DMS 273 treated with DMSO at 0.1 percent for 48 hours (cell line): Measurements from ENCODE around the gene MITF.

Source experiments
- DNase-seq: peaks from one replicate; lab custom pipeline; 2025; lab: John Stamatoyannopoulos, UW

Gene MITF

GRCh38 chr3:69838217-69838616 is 99.0 kb downstream of the MITF start:
- no peak for DNase-seq

- no peak for DNase-seq
Measured at GRCh38 chr3:69838696-69839515, 99.6 kb downstream of the MITF start.

GRCh38 chr3:69842351-69842750 is 103.1 kb downstream of the MITF start:
- DNase-seq: no peak

- no peak for DNase-seq
Measured at GRCh38 chr3:69842789-69843188, 103.5 kb downstream of the MITF start.

GRCh38 chr3:69844706-69845105 is 105.4 kb downstream of the MITF start:
- no peak for DNase-seq

GRCh38 chr3:69847303-69847702 is 108.0 kb downstream of the MITF start:
- no peak for DNase-seq

- no peak for DNase-seq
Measured at GRCh38 chr3:69848113-69848512, 108.8 kb downstream of the MITF start.

- no peak for DNase-seq
Measured at GRCh38 chr3:69850849-69851248, 111.6 kb downstream of the MITF start.

GRCh38 chr3:69853027-69853426 is 113.8 kb downstream of the MITF start:
- no peak for DNase-seq

- peak; percentile 5 for DNase-seq
Measured at GRCh38 chr3:69855436-69856162, 116.3 kb downstream of the MITF start.

- no peak for DNase-seq
Measured at GRCh38 chr3:69856965-69857705, 117.9 kb downstream of the MITF start.

GRCh38 chr3:69861556-69861955 is 122.3 kb downstream of the MITF start:
- no peak for DNase-seq

GRCh38 chr3:69864141-69864540 is 124.9 kb downstream of the MITF start:
- no peak for DNase-seq

GRCh38 chr3:69864766-69865165 is 125.5 kb downstream of the MITF start:
- DNase-seq: no peak

- no peak for DNase-seq
Measured at GRCh38 chr3:69865925-69866679, 126.8 kb downstream of the MITF start.

- no peak for DNase-seq
Measured at GRCh38 chr3:69866988-69867720, 127.9 kb downstream of the MITF start.

GRCh38 chr3:69867941-69868505 is 128.8 kb downstream of the MITF start:
- DNase-seq: no peak

- DNase-seq: no peak
Measured at GRCh38 chr3:69868841-69869420, 129.7 kb downstream of the MITF start.

GRCh38 chr3:69869643-69870042 is 130.4 kb downstream of the MITF start:
- DNase-seq: no peak

GRCh38 chr3:69871251-69871650 is 132.0 kb downstream of the MITF start:
- DNase-seq: no peak

GRCh38 chr3:69871868-69872267 is 132.6 kb downstream of the MITF start:
- DNase-seq: no peak
